Measurements from ENCODE around the gene KCNB1. TPM values are rescaled to one million over a fixed set of nuclear protein-coding genes. Genes with fewer than 3 reads are reported as not detected.

The KCNB1 gene
- total and polyA plus RNA-seq, 2 donors (not counting 1 experiment from before 2014, with no cell fraction given): 0.12 TPM; not detected in 1

DNA sequence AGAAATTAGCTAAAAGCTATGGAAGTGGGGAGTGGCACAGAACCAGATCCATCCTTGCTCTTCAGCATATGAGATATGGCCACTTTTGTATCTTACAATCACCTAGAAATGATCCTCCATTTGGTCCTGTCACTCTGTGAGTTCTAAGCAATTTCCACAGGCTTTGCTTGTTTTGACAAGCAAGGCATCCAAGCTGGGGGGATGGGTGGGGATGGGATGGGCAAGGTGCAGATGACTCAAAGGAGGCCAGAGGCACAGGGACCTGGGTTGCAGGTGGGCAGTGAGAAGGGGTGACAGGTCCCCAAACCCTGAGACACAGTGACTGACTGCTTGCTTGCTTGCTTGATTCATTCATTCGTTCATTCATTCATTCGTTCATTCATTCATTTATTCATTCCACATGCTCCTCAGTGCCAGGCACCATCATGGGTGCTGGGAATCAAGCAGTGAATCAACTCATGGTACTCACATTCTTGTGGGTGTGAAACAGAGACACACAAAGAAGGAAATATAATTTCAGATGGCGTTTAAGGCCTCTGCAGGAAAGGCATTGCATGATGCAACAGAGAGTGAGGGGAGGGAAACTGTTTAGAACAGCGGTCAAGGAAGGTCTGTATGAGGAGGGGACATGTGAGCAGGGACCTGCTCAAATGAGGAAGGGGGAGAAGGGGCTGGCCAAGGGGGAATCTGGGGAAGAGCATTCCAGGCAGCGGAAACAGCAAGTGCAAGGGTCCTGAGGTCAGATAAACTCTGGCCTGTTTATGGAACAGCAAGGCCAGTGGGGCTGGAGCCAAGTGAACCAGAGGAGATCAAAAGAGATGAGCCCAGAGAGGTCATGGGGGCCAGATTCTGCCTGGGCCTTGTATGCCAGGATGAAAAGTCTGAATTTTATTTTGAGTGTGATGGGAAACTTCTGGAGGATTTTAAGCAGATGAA lies 3.4 kb downstream of the KCNB1 start:
- 77% methylated on average over 5 of the region's 5 CpGs for WGBS (ENCODE audit: insufficient coverage)
- Histone ChIP-seq H3K79me2 (ENCODE audit: control insufficient read depth, insufficient read depth, low read length) (no peaks in the 10 kb centered on the region), H3K9me3 (ENCODE audit: control extremely low read depth in 1 of 3, control insufficient read depth in 2 of 3, insufficient read depth in 1 of 3, low read length in 2 of 3) (peaks cover 0 to 25% (median 0%) of the 10 kb centered on the region in 3 donors), H3K36me3 (replicated peaks in 1 of 2; ENCODE audit: control extremely low read depth in 1 of 2, control insufficient read depth in 1 of 2, extremely low read depth in 1 of 2, insufficient read depth in 2 of 2, low read length in 1 of 2) (no peaks in the 10 kb centered on the region), H2AFZ (ENCODE audit: insufficient read depth, low read depth, low read length, poor library complexity, severe bottlenecking) (no peak overlapping the region), H3K27ac (ENCODE audit: low read length in 2 of 2) (no peak overlapping the region), H3K27me3 (replicated peaks in 1 of 4; ENCODE audit: control extremely low read depth in 1 of 4, control insufficient read depth in 3 of 4, insufficient read depth in 4 of 4, low read length in 3 of 4) (peaks cover 0 to 33% (median 15%) of the 10 kb centered on the region in 4 experiments), H3K4me3 (ENCODE audit: control extremely low read depth in 1 of 5, extremely low read depth in 1 of 5, insufficient read depth in 1 of 5, low read depth in 2 of 5, low read length in 4 of 5) (no peak overlapping the region), H3K4me2 (replicated peaks; ENCODE audit: low read depth, low read length, poor library complexity, severe bottlenecking) (no peak overlapping the region), H3K4me1 (ENCODE audit: control insufficient read depth in 2 of 2, insufficient read depth in 2 of 2, low read length in 2 of 2) (peaks cover 3% of the 10 kb centered on the region in 2 donors), H4K20me1 (ENCODE audit: control insufficient read depth, insufficient read depth, low read length, poor library complexity, severe bottlenecking) (no peaks in the 10 kb centered on the region), H3K9ac (ENCODE audit: low read length) (no peak overlapping the region)
- POLR2A ChIA-PET: no interaction called here
- CTCF ChIA-PET: no interaction called here
- H3K4me3 Mint-ChIP-seq: no peak overlapping the region
- no peak for DNase-seq
- H3K4me1 Mint-ChIP-seq: peaks cover under 1% of the 10 kb centered on the region
- H3K27ac Mint-ChIP-seq: no peak overlapping the region
- no peak for ATAC-seq (ENCODE audit: low read depth)
- intact Hi-C loops (cut with micrococcal nuclease): no loop called here
- TF ChIP-seq EZH2 (IDR thresholded peaks at IDR 0.05; ENCODE audit: borderline replicate concordance, insufficient read depth, low read depth, low read length, poor library complexity, severe bottlenecking): no peak
- TF ChIP-seq, protein P1, sequence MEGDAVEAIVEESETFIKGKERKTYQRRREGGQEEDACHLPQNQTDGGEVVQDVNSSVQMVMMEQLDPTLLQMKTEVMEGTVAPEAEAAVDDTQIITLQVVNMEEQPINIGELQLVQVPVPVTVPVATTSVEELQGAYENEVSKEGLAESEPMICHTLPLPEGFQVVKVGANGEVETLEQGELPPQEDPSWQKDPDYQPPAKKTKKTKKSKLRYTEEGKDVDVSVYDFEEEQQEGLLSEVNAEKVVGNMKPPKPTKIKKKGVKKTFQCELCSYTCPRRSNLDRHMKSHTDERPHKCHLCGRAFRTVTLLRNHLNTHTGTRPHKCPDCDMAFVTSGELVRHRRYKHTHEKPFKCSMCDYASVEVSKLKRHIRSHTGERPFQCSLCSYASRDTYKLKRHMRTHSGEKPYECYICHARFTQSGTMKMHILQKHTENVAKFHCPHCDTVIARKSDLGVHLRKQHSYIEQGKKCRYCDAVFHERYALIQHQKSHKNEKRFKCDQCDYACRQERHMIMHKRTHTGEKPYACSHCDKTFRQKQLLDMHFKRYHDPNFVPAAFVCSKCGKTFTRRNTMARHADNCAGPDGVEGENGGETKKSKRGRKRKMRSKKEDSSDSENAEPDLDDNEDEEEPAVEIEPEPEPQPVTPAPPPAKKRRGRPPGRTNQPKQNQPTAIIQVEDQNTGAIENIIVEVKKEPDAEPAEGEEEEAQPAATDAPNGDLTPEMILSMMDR (IDR thresholded peaks at IDR 0.05): no peak
- no peaks in the 10 kb centered on the region for H3K9me3 Mint-ChIP-seq (ENCODE audit: insufficient read depth)
- peaks cover 54% of the 10 kb centered on the region for H3K27me3 Mint-ChIP-seq

DNA sequence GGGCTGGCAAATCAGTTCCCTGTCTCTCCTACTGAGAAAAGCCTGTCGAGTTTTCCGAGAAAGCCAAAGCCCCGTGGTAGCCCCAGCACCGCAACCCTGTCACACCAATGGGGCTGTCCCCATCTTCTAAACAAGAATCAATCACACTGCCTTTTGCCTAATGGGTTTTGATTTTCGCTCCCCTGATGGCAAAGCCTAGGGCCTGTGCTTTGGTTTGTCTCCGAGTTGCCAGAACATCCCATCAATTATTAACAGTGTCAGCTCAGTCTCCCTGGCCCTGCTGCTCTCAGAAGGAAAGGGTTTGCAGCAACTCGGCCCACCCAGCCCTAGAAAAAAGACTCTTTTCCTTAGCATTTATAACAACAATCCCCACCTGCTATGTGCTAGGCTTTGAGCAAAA lies 4.2 kb downstream of the KCNB1 start:
- TF ChIP-seq, protein P1 (IDR thresholded peaks at IDR 0.05): no peak
- TF ChIP-seq EZH2 (IDR thresholded peaks at IDR 0.05; ENCODE audit: borderline replicate concordance, insufficient read depth, low read depth, low read length, poor library complexity, severe bottlenecking): no peak
- Mint-ChIP-seq H3K4me1 (no peaks in the 10 kb centered on the region), H3K9me3 (ENCODE audit: insufficient read depth) (no peaks in the 10 kb centered on the region), H3K27me3 (peaks cover 57% of the 10 kb centered on the region), H3K4me3 (no peak overlapping the region), H3K27ac (no peak overlapping the region)
- H3K9me3 ChIP-seq (ENCODE audit: control extremely low read depth in 1 of 3, control insufficient read depth in 2 of 3, insufficient read depth in 1 of 3, low read length in 2 of 3): peaks cover 0 to 24% (median 0%) of the 10 kb centered on the region in 3 donors
- ATAC-seq (ENCODE audit: low read depth): no peak
- no peaks in the 10 kb centered on the region for H3K79me2 ChIP-seq (ENCODE audit: control insufficient read depth, insufficient read depth, low read length)
- 63% methylated on average over 7 of the region's 7 CpGs for WGBS (ENCODE audit: insufficient coverage)
- H3K36me3 ChIP-seq (replicated peaks in 1 of 2; ENCODE audit: control extremely low read depth in 1 of 2, control insufficient read depth in 1 of 2, extremely low read depth in 1 of 2, insufficient read depth in 2 of 2, low read length in 1 of 2): no peaks in the 10 kb centered on the region
- ChIA-PET POLR2A (no interaction called here), CTCF (interaction anchor here (0.6 kb wide), 1 partner anchor 1584 kb away, joined by 3 read pairs; no protein-coding TSS in a partner anchor)
- H3K4me2 ChIP-seq (replicated peaks; ENCODE audit: low read depth, low read length, poor library complexity, severe bottlenecking): no peak overlapping the region
- H4K20me1 ChIP-seq (ENCODE audit: control insufficient read depth, insufficient read depth, low read length, poor library complexity, severe bottlenecking): no peaks in the 10 kb centered on the region
- peaks cover 0 to 28% (median 13%) of the 10 kb centered on the region in 4 experiments for H3K27me3 ChIP-seq (replicated peaks in 1 of 4; ENCODE audit: control extremely low read depth in 1 of 4, control insufficient read depth in 3 of 4, insufficient read depth in 4 of 4, low read length in 3 of 4)
- H3K4me1 ChIP-seq (ENCODE audit: control insufficient read depth in 2 of 2, insufficient read depth in 2 of 2, low read length in 2 of 2): no peaks in the 10 kb centered on the region
- no peak overlapping the region for H3K4me3 ChIP-seq (ENCODE audit: control extremely low read depth in 1 of 5, extremely low read depth in 1 of 5, insufficient read depth in 1 of 5, low read depth in 2 of 5, low read length in 4 of 5)
- intact Hi-C loops (cut with micrococcal nuclease): no loop called here
- H2AFZ ChIP-seq (ENCODE audit: insufficient read depth, low read depth, low read length, poor library complexity, severe bottlenecking): no peak overlapping the region
- no peak overlapping the region for H3K27ac ChIP-seq (ENCODE audit: low read length in 2 of 2)
- H3K9ac ChIP-seq (ENCODE audit: low read length): no peak overlapping the region
- no peak for DNase-seq

All from B cell (primary cell).